ENCODE measurements around the gene GCSAM. TPM values are rescaled to one million over a fixed set of nuclear protein-coding genes. Genes with fewer than 3 reads are reported as not detected.
A peak's percentile ranks its signal among the peaks of the same experiment; 100 is the strongest.

Gene GCSAM
- total RNA-seq, 1 donor from 2014 or later = not detected

DNA sequence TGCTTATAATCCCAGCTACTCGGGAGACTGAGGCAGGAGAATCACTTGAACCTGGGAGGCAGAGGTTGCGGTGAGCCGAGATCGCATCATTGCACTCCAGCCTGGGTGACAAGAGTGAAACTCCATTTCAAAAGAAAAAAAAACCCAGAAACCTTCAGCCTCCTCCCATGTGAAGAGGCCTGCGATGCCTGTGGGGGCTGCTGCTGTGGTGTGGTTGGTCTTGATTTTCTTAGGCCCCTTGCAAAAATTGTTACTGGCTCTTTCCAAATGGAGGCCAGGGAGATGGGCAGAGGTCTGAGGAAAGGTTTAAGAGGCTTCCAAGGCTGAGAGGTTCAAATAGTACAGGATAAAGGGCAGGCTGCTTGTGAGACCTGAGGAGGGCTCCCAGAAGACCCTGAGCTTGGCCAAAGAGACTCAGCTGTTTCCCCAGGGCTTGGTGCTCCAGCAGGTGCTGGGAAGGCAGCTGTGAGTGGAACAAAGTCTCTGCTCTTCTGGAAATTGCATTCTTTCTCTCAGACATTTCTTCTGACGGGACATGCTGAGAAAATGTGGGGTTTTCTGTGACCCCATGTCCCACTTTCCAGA lies 18.4 kb downstream of the GCSAM start:
- intact Hi-C loops (cut with DNase I) = loop anchor here (5.0 kb wide), 1 partner anchor 403 kb away; no protein-coding TSS in a partner anchor
- no peak for DNase-seq (ENCODE audit: low spot score)

DNA sequence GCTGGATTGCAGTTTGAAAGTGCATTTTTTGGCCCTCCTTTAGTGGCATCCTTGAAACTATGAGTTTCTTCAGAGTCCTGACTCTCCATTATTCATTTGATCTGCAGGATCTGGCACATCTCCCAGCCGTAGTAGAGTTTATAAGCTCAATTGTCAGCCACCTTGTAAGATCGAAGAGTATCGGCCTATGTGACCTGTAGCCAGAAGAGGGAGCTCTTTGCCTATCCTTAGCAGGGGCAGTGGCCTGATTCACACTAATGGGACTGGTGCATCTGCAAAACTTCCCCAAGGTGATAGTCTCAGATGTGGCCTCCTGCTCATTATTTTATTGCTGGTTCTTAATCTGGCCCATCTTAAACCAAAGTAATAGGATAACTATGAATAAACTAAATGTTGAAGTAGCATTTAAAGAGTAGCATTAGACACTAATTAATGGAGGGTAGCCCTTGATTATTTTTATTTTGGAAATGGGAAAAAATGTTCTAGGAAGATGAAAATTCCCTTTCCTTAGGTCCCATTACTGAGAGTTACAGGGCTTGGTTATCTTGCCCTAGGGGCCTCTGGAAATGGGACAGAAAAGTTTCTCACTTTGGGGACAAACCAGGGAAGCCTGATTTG lies 21.2 kb downstream of the GCSAM start:
- DNase-seq (ENCODE audit: low spot score) = no peak
- intact Hi-C loops (cut with DNase I) = loop anchor here (5.0 kb wide), 1 partner anchor 405 kb away; no protein-coding TSS in a partner anchor

DNA sequence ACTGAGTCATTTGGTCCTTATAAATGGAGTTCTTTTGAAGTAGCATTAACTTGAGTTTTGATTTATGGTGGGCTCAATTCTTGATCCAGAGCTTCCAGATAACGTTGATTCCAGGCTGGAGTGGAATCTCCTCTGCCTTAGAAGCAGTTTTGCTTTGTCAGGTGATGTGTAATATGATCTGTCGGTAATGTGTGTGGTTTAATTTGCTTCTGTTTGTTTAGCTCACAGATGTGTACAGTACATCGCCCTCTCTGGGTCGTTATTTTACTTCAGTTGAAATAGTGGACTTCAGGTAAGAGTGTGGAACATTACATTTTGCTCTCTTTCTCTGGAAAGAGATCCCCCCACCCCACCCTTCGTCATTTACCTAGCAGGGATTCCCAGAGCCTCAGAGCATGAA lies 23.7 kb downstream of the GCSAM start:
- DNase-seq (ENCODE audit: low spot score) = no peak
- intact Hi-C loops (cut with DNase I) = no loop called here

DNA sequence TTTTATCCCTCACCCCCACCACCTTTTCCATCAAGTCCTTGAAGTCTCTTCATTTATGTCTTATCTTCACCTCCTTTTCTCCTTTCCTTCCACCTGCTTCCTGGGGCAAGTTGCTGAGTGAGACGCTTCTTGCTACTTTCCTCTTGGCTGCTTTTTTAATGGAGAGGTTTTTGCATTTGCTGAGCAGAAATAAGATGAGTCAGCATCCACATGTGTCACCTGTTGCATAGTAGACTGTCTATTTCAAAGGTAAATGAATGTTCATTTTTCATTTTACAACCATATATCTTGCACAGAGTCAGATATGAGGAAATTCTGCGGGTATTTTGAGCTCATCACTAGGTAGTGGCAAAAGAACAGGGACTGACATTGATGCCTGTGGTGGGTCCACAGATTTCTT lies 28.3 kb downstream of the GCSAM start:
- DNase-seq (ENCODE audit: low spot score) = no peak
- intact Hi-C loops (cut with DNase I) = no loop called here

DNA sequence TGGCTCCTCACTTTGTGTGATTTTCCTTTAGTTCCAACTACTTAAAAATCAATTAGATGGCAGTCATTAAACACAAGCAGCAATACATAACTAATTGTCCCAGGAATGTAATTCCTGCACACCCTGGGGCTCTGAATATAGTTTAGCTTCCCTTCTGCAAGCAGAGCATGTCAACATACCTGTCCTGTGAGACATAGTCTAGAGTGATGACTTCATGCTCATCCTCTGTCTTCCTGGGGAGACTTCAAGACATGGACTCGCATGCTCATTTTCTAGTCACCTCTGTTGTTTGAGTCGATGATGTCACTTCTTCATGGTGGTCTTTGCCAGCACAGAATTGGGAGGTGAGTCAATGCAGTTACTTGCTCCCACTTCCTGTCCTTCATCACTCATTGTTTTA lies 31.1 kb downstream of the GCSAM start:
- intact Hi-C loops (cut with DNase I) = no loop called here
- no peak for DNase-seq (ENCODE audit: low spot score)

DNA sequence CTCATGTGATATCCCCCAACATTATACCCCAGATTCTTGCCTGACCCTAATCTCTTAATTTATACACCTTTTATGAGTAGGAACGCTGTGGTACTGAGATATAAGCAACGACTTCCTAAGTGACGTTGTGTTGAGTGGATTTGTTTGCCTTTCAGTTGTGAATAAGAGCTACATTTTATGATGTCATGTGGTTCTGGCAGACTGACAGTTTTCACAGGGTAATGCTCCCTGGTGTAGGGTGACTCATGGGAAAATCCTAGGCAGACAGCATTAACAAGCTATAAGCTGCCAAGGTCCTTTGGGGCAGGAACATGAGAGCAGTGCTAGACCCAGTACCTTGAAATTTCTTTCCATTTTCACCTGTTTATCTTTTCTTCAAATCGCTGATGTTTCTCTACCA lies 35.7 kb downstream of the GCSAM start:
- intact Hi-C loops (cut with DNase I) = no loop called here
- DNase-seq (ENCODE audit: low spot score) = no peak

DNA sequence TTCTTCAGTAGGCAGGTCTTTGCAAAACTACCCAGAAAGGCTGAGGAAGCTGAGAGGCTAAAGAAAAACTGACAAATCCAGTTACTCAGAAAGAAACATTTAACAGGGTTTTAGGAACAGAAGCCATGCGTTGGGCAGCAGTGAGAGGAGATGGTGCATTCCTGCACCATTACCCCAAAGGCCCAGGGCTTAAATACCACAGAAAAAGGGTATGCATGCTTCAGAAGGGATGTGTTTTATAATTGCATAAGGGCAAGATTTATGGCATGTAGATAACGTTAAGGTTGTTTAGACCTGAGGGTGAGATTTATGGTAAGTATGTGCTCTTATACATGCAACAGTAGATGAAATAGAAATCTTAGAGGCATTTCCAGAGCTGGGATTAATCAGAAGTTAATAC lies 36.9 kb downstream of the GCSAM start:
- intact Hi-C loops (cut with DNase I) = no loop called here
- no peak for DNase-seq (ENCODE audit: low spot score)

DNA sequence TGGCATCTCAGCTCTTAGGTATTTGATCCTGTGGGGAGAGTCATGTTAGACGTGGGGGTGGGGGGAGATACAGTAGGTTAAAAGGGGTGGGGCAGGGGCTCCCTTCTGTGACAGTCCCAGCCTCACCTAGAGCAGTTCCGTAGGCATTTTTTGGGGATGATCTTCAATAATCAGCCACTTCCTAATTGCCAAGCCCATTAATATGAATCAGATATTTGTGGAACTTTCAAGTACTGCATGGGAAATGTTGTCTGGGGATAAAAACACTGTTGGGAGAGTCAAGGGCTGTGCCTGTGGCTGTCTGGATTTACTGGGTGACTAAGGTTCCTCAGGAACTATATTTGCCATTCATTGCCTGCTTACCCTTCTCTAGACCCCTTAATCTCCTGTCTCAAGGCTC lies 37.3 kb downstream of the GCSAM start:
- intact Hi-C loops (cut with DNase I) = no loop called here
- no peak for DNase-seq (ENCODE audit: low spot score)

DNA sequence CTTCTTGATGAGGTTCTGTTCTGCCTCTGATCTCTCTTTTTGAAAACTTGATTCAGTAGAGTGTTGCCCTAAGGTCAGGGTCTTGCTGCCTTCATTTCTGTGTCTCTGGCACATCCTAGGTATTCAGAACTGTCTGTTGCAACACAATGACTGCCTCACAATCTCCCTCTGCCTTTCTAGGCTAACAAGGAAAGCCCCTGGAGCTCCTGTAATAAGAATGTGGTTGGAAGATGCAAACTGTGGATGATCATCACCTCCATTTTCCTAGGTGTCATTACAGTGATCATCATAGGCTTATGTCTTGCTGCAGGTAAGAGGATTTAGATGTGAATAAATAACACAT lies 39.9 kb downstream of the GCSAM start:
- DNase-seq (ENCODE audit: low spot score) = no peak
- intact Hi-C loops (cut with DNase I) = no loop called here

DNA sequence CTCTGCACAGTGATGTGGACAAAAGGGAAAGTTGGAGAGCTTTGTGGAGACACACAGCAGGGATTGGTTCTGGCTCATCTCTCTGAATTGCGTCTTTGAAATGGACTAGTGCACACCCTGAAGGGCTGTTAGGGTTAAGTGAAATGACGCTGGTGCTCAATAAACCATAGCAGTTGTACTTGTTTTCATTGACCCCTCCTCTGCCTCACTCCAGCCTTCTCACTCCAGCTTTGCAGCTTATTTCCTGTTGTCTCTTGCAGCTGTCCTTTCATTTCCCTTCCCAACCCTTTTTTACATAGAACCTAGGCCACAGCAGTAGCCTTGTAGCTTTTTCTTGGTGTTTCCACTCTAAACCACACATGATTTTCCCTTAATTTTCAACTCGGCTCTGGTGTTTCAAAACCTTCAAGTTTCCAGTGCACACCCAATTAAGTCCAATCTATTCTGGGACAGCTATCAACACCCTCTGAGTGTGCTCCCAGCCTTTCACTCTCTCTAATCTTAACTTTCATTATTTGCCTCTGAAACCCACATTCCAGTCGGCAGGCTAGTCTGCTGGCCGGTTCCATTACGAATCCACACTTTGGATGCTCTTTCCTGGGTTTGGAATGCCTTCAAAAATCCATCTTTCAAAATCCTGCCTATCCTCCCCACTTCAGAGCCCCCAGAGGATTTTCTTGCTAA lies 40.4 kb downstream of the GCSAM start:
- DNase-seq (ENCODE audit: low spot score) = no peak
- intact Hi-C loops (cut with DNase I) = no loop called here

DNA sequence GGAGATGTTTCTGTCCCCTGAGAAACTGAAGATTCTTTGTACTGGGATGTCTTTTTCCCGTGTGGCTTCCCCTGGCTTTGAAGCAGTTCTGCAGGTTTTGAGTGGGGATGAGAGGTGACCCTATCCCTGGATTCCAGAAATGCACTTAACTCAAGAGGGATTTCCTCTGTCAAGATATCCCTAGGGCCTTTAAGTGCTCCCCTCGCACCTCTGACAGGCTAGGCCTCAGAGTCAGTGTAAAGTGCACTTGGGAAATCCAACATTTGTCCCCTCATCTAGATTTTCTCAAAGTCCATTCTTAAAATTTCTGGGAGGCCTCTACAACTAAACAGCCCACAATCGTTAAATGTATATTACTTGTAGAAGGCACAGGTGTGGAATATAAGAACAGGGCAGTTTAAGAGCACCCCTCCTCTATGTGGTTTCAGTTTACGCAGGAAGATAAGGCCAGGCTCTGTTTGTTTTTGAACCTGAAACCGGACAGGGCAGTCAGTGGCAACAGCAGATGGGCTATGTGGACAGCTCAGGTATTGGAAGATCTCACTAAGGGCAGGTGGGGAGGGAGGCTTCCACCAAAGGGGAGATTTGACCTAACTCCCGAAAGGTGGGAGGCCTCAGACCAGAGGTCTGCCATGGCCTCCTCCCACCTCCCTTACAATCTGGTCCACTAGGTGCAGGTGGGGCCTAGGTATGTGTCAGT lies 42.0 kb downstream of the GCSAM start:
- intact Hi-C loops (cut with DNase I) = no loop called here
- DNase-seq (ENCODE audit: low spot score) = no peak

DNA sequence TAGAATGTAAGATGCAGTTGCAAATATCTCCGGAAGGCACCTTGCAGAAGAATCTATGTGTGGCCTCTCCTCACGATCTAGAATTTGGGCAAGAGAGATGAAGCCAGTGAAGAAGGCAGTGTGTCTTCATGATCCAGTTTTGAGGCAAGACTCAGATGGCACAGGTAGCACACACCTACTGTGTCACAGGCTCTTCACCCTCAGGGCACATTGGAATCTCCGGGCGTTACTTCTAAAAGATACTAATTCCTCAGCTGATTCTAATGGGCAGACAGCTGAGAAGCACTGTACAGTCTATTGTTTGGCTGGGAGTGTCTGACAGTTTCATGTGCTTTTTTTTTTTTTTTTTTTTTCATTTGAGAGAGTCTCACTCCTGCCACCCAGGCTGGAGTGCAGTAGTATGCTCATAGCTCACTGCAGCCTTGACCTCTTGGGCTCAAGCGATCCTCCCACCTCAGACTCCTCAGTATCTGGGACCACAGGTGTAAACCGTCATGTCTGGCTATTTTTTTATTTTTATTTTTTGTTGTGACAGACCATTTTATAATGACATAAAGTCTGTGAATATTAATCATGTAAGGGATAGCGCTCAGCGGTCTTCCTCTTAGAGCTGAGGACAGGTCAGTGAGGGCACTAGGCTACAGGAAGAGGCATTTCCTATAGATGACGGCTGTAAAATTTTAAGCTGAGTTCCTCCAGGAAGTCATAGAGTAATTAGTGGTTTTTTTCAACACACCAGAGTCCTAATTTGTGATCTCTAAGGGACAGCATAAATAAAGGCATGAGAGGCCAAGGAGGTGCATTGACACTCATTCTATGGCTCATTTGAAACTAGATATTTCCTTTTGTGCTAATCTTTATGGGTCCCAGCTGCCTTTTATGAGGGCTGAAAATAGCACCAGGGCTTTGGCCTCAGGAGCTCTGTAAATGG lies 42.8 kb downstream of the GCSAM start:
- intact Hi-C loops (cut with DNase I) = no loop called here
- DNase-seq (ENCODE audit: low spot score) = no peak

DNA sequence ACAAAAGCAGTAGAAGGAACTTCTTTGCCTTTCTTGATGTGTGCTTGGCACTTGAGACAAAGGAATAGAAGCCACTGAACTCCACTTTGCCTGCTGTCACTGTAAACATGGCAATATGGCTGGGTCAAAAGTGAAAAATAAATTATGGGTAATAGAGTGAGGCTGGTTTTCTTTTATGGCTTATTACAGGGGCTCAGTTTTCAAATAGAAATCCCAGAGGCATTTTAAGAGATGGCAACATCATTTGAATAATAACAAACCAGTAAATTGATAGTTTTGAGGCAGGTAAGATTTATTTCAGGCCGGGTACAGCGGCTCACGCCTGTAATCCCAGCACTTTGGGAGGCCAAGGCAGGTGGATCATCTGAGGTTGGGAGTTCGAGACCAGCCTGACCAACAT lies 44.1 kb downstream of the GCSAM start:
- DNase-seq (ENCODE audit: low spot score) = no peak
- intact Hi-C loops (cut with DNase I) = no loop called here

DNA sequence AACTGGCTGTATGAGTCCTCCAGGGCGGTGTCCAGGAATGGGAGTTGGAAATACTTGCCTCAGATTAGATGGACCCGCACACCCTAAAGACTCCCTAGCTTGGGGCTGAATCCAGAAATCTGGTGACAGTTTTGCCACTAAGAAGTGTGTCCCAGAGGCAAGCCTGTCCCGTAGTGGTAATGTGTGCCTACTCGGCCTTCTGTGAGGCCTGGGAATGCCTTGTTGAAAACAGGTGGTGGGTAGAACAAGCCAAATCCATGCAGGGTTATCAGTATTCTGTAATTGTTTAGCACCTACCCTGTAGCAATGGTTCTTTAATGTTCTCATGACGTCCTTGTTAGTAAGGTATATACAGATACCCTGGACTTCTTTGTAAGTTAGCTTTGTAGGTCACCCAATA lies 45.3 kb downstream of the GCSAM start:
- no peak for DNase-seq (ENCODE audit: low spot score)
- intact Hi-C loops (cut with DNase I) = no loop called here

DNA sequence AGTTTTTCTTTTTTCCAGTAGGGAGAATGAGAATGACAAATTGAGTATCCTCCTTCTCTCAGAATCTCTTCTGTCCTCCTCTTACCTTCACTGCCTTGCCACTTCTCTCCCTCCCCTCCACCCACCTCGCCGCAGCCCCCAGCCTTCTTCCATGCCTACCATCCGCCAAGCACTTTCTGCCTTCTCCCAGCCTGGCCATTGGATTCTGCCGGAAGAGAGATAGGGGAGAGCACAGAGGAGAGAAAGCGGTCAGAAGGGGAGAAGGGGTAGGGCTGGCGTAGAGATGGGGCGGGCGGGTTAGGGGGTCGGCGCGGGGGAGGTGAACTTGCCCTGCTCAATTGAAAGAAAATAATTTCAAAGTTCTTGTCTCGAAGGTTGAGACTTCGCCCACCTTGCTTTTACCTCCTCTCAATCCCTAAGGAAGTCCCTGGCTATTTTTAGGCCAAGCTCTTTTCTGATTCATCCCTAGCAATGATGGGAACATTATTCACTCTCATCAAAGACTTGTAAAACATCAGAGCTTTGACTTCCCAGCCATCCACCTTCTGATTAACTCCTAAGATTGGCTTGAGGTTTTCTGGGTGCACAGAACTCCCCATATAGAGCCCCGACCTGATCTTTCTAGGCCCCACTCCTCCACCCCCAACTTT lies 46.0 kb downstream of the GCSAM start:
- intact Hi-C loops (cut with DNase I) = no loop called here
- no peak for DNase-seq (ENCODE audit: low spot score)

DNA sequence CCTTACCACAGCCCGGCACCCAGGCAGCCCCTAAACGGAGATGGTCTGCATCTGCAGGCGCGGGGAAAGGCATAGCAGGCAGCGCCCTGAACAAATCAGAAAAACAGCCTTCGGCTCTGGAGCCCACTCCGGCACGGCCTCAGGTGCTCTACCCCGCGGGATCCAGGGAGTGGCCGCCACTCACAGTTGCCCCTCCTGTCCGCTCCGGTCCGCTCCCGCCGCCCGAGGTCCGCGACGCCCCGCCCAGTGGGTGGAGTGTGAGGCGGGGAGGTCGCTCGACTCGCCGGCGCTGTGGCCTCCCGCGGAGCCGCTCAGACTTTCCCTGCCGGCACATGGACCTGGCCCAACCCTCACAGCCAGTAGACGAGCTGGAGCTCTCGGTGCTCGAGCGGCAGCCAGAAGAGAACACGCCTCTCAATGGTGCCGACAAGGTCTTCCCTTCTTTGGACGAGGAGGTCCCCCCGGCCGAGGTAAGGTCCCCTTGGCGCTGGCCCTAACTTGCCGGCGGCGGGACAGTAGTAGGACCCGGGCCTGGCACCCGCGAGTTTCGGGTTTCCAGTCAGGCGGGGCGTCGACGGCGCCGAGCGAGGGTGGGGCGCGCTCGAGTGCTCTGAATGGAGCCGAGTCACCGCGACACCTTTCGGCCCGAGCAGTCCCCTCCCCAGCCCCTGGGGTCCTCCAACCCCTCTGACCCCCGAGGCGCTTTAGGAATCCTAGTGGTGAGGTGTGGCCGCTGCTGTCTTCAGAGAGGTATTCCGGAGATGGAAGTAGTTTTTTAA lies 46.8 kb downstream of the GCSAM start, which contains the start of gene C3orf52:
Gene C3orf52 (plus strand): TSS at position 314 of the 779 bp plus-strand sequence. CDS start 19 bp downstream, at position 333.
- intact Hi-C loops (cut with DNase I) = no loop called here

DNA sequence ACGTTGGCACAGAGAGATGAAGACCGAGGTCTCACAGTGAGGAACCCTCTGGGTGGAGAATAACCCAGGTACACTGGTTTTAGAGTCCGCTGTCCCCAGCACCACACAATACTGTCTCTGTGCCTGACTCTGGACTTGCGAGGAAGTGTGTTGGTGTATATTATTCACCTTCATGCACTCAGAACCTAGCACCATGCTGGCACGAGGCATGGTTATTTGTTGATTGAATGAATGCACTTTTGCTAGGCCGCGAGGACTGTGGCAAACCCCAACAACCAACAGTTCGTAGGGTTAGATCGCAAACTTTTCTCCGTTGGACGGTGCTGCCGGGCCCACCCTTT lies 47.3 kb downstream of the GCSAM start:
- intact Hi-C loops (cut with DNase I) = no loop called here
- DNase-seq (ENCODE audit: low spot score) = no peak

More for the DNA sequence above, 46.8 kb downstream of the GCSAM start, which contains the start of gene C3orf52:
- peak; percentile 90 for DNase-seq (ENCODE audit: low spot score)

DNA sequence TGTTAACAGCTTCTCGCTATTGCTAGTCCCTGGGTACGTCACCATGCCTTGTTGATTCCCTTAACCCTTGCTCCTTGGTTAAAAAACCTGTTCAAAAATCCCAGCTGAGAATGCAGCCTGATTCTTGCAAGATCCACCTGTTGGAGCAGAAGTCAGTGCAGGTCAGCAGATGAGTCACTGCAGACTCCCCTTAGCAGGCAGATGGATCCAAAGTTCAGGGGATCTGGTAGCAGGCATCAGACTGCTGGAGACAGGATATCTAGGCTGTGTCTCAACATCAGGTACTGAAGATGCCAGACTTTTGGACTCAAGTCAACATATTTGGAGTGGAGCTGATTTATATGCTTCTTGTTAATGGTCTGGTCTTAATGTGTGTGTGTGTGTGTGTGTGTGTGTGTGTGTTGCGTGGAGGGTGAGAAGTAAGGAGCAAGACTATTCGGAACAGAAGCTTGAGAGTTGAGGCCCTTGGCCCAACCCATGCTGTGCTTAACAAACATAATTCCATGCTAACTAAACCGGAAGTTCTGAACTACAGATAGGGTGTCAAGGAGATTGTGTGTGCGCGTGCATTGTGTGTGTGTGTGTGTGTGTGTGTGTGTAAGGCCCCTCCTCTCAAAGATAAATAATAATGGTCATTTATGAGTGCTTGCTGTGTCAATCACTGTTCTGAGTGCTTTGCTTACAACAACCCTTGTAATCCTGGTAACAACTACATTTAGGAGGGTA lies 47.9 kb downstream of the GCSAM start:
- DNase-seq (ENCODE audit: low spot score) = no peak
- intact Hi-C loops (cut with DNase I) = no loop called here

Measured in cardiac septum (tissue), 1 donor.